OCI-LY3 (cell line): ENCODE results near the gene RARRES2.
A peak's percentile ranks its signal among the peaks of the same experiment; 100 is the strongest.

Experiments
- H2AFZ ChIP-seq: fragments of 200-600, 300-600 bp; shearing (Covaris generic); 2 replicates; pipeline ENCODE4 v1.6.0; 2014; ENCODE audit warnings: antibody characterized with exemption, low read depth, low read length
- H3K27ac ChIP-seq: fragments of 200-600, 300-600 bp; sonication (generic); 2 replicates; pipeline ENCODE4 v1.5.1; 2014; ENCODE audit warnings: mild to moderate bottlenecking, low read length, moderate library complexity, mixed read lengths
- H3K27me3 ChIP-seq: fragments of 200-600, 300-600 bp; sonication (generic); 2 replicates; pipeline ENCODE4 v1.6.1; 2014; ENCODE audit warnings: low read depth, low read length, mixed read lengths
- H3K36me3 ChIP-seq: fragments of 200-600, 300-600 bp; sonication (generic); replicated peaks from 2 replicates; pipeline ENCODE3; 2014; ENCODE audit warnings: low read depth, low read length, mixed read lengths
- H3K4me1 ChIP-seq: fragments of 300-600, 200-600 bp; sonication (generic); 2 replicates; pipeline ENCODE4 v1.6.1; 2014; ENCODE audit warnings: low read length, mixed read lengths
- H3K4me2 ChIP-seq: fragments of 200-600, 300-600 bp; sonication (generic); 2 replicates; pipeline ENCODE4 v1.6.1; 2014; ENCODE audit warnings: low read length, mixed read lengths
- H3K4me3 ChIP-seq: fragments of 300-600, 200-600 bp; sonication (generic); 2 replicates; pipeline ENCODE4 v1.5.1; 2014; ENCODE audit warnings: antibody characterized with exemption, mild to moderate bottlenecking, low read length, moderate library complexity
- H3K79me2 ChIP-seq: fragments of 300-600, 200-600 bp; shearing (Covaris generic); 2 replicates; pipeline ENCODE4 v1.6.1; 2014; ENCODE audit warnings: mild to moderate bottlenecking, low read length, mixed read lengths
- H3K9ac ChIP-seq: fragments of 300-600, 200-600 bp; shearing (Covaris generic); 2 replicates; pipeline ENCODE4 v1.6.0; 2014; ENCODE audit warnings: mild to moderate bottlenecking, low read length, moderate library complexity
- H3K9me3 ChIP-seq: fragments of 200-600, 300-600 bp; shearing (Covaris generic); 2 replicates; pipeline ENCODE4 v1.6.1; 2014; ENCODE audit warnings: low read length, mixed read lengths; ENCODE audit not compliant: insufficient read depth
- H4K20me1 ChIP-seq: fragments of 200-600, 300-600 bp; sonication (generic); 2 replicates; pipeline ENCODE4 v1.6.1; 2016; ENCODE audit warnings: low read length, mixed read lengths; ENCODE audit not compliant: insufficient read depth
- EZH2phosphoT487 ChIP-seq: fragments of 200-600 bp; shearing (Covaris generic); IDR thresholded peaks from 2 replicates; pipeline ENCODE4 v1.6.1; 2018; ENCODE audit warnings: antibody characterized with exemption, mixed run types, low read depth
- TF ChIP-seq, protein P1 (sequence below): fragments of 200-600, 300-600 bp; sonication (generic); IDR thresholded peaks from 2 replicates; pipeline ENCODE4 v1.5.1; 2014; ENCODE audit warnings: antibody characterized with exemption, low read length, low read depth

The RARRES2 gene

GRCh38 chr7:150369748-150370501 is 28.5 kb upstream of the RARRES2 start:
- peak overlapping the region; percentile 92 for H3K4me3 ChIP-seq
- peaks cover 53% of the 10 kb centered on the region for H3K36me3 ChIP-seq
- H3K9me3 ChIP-seq, result no peaks in the 10 kb centered on the region
- peaks cover 70% of the 10 kb centered on the region for H3K79me2 ChIP-seq
- H2AFZ ChIP-seq, result no peak overlapping the region
- H3K4me2 ChIP-seq, result peak overlapping the region; percentile 98
- peak overlapping the region; percentile 99 for H3K9ac ChIP-seq
- peaks cover 56% of the 10 kb centered on the region for H3K4me1 ChIP-seq
- peaks cover 50% of the 10 kb centered on the region for H4K20me1 ChIP-seq
- TF ChIP-seq, protein P1, sequence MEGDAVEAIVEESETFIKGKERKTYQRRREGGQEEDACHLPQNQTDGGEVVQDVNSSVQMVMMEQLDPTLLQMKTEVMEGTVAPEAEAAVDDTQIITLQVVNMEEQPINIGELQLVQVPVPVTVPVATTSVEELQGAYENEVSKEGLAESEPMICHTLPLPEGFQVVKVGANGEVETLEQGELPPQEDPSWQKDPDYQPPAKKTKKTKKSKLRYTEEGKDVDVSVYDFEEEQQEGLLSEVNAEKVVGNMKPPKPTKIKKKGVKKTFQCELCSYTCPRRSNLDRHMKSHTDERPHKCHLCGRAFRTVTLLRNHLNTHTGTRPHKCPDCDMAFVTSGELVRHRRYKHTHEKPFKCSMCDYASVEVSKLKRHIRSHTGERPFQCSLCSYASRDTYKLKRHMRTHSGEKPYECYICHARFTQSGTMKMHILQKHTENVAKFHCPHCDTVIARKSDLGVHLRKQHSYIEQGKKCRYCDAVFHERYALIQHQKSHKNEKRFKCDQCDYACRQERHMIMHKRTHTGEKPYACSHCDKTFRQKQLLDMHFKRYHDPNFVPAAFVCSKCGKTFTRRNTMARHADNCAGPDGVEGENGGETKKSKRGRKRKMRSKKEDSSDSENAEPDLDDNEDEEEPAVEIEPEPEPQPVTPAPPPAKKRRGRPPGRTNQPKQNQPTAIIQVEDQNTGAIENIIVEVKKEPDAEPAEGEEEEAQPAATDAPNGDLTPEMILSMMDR, result no peak
- TF ChIP-seq EZH2phosphoT487, result no peak
- no peaks in the 10 kb centered on the region for H3K27me3 ChIP-seq
- H3K27ac ChIP-seq, result peak overlapping the region; percentile 93

GRCh38 chr7:150368884-150369747 is 27.7 kb upstream of the RARRES2 start:
- Histone ChIP-seq H3K9me3 (no peaks in the 10 kb centered on the region), H3K4me1 (peaks cover 60% of the 10 kb centered on the region), H3K27ac (peak overlapping the region; percentile 93), H2AFZ (no peak overlapping the region), H3K9ac (peak overlapping the region; percentile 99), H3K79me2 (peaks cover 62% of the 10 kb centered on the region), H3K27me3 (no peaks in the 10 kb centered on the region), H3K36me3 (peaks cover 46% of the 10 kb centered on the region), H3K4me3 (peak overlapping the region; percentile 92), H4K20me1 (peaks cover 44% of the 10 kb centered on the region), H3K4me2 (peak overlapping the region; percentile 98)
- TF ChIP-seq, protein P1, result no peak
- no peak for TF ChIP-seq EZH2phosphoT487

- TF ChIP-seq, protein P1, result no peak
- no peak for TF ChIP-seq EZH2phosphoT487
- H3K9ac ChIP-seq, result peak within 1 kb of the TSS; percentile 99
- no peaks in the 10 kb centered on the region for H3K9me3 ChIP-seq
- H3K4me3 ChIP-seq, result peak within 1 kb of the TSS; percentile 92
- H4K20me1 ChIP-seq, result peaks cover 35% of the 10 kb centered on the region
- H3K36me3 ChIP-seq, result peaks cover 38% of the 10 kb centered on the region
- H3K79me2 ChIP-seq, result peaks cover 54% of the 10 kb centered on the region
- H3K4me2 ChIP-seq, result peak within 1 kb of the TSS; percentile 98
- no peaks in the 10 kb centered on the region for H3K27me3 ChIP-seq
- H2AFZ ChIP-seq, result no peak within 1 kb of the TSS
- H3K27ac ChIP-seq, result peak within 1 kb of the TSS; percentile 93
- peaks cover 60% of the 10 kb centered on the region for H3K4me1 ChIP-seq
Observed at GRCh38 chr7:150368096-150368883, 26.9 kb upstream of the RARRES2 start, which contains the start of gene REPIN1. REPIN1 (plus strand) TSS chr7:150368822; CDS start chr7:150369712, 890 bp downstream.
